ENCODE data around the gene SAMD11.
"Not testable (repeated sequence)": the region's sequence is repeated elsewhere in the genome, so short reads cannot be mapped to it uniquely, and the experiment has no call there.

DNA sequence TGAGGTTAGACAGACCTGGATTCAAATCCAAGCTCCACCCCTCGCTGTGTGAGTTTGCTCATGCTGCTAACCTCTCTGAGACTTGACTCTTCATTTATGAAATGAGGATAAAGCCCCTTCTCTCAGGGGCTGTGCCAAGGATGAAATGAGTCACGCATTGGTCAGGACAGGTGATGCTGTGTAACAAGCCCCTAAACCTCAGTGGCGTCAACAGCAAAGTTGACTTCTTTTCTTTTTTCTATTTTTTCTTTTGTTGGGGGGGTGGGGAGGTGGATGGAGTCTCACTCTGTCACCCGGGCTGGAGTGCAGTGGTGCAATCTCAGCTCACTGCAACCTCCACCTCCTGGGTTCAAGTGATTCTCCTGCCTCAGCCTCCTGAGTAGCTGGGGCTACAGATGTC, 33.9 kb upstream of the SAMD11 start:
- TF ChIP-seq, protein P1, sequence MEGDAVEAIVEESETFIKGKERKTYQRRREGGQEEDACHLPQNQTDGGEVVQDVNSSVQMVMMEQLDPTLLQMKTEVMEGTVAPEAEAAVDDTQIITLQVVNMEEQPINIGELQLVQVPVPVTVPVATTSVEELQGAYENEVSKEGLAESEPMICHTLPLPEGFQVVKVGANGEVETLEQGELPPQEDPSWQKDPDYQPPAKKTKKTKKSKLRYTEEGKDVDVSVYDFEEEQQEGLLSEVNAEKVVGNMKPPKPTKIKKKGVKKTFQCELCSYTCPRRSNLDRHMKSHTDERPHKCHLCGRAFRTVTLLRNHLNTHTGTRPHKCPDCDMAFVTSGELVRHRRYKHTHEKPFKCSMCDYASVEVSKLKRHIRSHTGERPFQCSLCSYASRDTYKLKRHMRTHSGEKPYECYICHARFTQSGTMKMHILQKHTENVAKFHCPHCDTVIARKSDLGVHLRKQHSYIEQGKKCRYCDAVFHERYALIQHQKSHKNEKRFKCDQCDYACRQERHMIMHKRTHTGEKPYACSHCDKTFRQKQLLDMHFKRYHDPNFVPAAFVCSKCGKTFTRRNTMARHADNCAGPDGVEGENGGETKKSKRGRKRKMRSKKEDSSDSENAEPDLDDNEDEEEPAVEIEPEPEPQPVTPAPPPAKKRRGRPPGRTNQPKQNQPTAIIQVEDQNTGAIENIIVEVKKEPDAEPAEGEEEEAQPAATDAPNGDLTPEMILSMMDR (IDR thresholded peaks at IDR 0.05), result not testable (repeated sequence)
- not testable (repeated sequence) for TF ChIP-seq RAD21 (IDR thresholded peaks at IDR 0.05; ENCODE audit: low read length); SIN3A (IDR thresholded peaks at IDR 0.05; ENCODE audit: borderline replicate concordance, low read depth, low read length); POLR2AphosphoS5 (IDR thresholded peaks at IDR 0.05; ENCODE audit: low read depth, low read length)
- TF ChIP-seq, protein P2, sequence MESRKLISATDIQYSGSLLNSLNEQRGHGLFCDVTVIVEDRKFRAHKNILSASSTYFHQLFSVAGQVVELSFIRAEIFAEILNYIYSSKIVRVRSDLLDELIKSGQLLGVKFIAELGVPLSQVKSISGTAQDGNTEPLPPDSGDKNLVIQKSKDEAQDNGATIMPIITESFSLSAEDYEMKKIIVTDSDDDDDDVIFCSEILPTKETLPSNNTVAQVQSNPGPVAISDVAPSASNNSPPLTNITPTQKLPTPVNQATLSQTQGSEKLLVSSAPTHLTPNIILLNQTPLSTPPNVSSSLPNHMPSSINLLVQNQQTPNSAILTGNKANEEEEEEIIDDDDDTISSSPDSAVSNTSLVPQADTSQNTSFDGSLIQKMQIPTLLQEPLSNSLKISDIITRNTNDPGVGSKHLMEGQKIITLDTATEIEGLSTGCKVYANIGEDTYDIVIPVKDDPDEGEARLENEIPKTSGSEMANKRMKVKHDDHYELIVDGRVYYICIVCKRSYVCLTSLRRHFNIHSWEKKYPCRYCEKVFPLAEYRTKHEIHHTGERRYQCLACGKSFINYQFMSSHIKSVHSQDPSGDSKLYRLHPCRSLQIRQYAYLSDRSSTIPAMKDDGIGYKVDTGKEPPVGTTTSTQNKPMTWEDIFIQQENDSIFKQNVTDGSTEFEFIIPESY (IDR thresholded peaks at IDR 0.05; ENCODE audit: borderline replicate concordance, low read depth), result not testable (repeated sequence)
